HG03095 (cell line): ENCODE data around the gene SOST.

ENCODE experiments used
- ATAC-seq: cut with Tn5 transposase; IDR thresholded peaks from one replicate; pipeline ENCODE4 v1.9.1; 2021; ENCODE audit warnings: moderate library complexity; ENCODE audit not compliant: unreplicated experiment

Gene SOST

GRCh38 chr17:43710101-43710500 lies 48.5 kb downstream of the SOST start:
- ATAC-seq = no peak

DNA sequence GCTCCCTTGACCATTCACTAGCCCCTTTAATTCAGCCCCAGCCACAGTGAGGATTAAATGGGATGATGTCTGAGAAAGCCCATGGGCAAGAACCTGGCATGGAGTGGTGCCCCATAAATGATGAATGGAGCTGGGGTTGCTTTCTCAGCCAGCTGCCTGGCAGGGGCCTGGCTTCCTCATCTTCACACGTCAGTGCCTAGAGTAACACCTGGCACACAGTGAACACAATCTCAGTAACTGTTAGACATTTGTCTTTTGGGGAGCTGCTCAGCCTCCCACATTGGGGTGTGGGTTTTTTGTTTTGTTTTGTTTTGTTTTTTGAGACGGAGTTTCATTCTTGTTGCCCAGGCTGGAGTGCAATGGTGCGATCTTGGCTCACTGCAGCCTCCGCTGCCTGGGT lies 49.4 kb downstream of the SOST start:
- ATAC-seq = no peak

- ATAC-seq = no peak
Measured at GRCh38 chr17:43707184-43707583, 51.4 kb downstream of the SOST start.

DNA sequence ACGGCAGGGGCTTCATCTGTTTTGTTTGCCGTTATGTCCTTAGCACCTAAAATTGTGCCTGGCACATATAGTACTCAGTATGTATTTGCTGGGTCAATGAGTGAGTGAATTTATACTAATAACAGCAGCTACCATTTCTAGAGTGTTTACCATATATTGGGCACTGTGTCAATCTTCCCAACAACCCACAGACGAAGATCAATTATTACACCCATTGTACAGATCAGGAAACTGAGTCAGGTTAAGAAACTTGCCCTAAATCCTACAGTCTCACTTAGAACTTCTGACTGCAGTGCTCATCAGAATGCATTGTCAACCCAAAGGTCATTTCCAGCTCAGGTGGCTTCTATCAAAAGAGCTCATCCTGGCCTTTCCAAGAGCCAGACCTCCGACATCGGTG lies 52.4 kb downstream of the SOST start:
- no peak for ATAC-seq
